PFSK-1 (cell line): ENCODE data around the gene CXorf38.

Experiments
- FOXP2 ChIP-seq: optimal IDR thresholded peaks from 2 replicates; pipeline ENCODE3; 2011; ENCODE audit warnings: borderline replicate concordance, control low read depth, inconsistent platforms; ENCODE audit not compliant: insufficient read depth; ENCODE audit errors: extremely low read length, extremely low read depth
- POLR2AphosphoS5 ChIP-seq: IDR thresholded peaks from 2 replicates; pipeline ENCODE4 v1.6.1; 2012; ENCODE audit warnings: low read depth, mild to moderate bottlenecking, control low read depth, low read length, moderate library complexity
- SIN3A ChIP-seq: IDR thresholded peaks from 2 replicates; pipeline ENCODE4 v1.6.1; 2012; ENCODE audit warnings: mild to moderate bottlenecking, low read length, moderate library complexity, borderline replicate concordance; ENCODE audit not compliant: insufficient read depth
- TAF1 ChIP-seq: IDR thresholded peaks from 2 replicates; pipeline ENCODE4 v1.6.1; 2012; ENCODE audit warnings: low read length, control low read depth, borderline replicate concordance; ENCODE audit not compliant: insufficient read depth
- TF ChIP-seq, protein P1 (sequence below), 2 experiments: IDR thresholded peaks; 2 replicates each; pipeline versions ENCODE4 v1.6.1 to v1.8.0; 2011 to 2012; ENCODE audit warnings: low read depth in 2 of 2, low read length in 2 of 2, control low read depth in 1 of 2, inconsistent platforms in 1 of 2, mild to moderate bottlenecking in 1 of 2, moderate library complexity in 1 of 2; ENCODE audit not compliant: insufficient read depth in 1 of 2

Gene CXorf38

DNA sequence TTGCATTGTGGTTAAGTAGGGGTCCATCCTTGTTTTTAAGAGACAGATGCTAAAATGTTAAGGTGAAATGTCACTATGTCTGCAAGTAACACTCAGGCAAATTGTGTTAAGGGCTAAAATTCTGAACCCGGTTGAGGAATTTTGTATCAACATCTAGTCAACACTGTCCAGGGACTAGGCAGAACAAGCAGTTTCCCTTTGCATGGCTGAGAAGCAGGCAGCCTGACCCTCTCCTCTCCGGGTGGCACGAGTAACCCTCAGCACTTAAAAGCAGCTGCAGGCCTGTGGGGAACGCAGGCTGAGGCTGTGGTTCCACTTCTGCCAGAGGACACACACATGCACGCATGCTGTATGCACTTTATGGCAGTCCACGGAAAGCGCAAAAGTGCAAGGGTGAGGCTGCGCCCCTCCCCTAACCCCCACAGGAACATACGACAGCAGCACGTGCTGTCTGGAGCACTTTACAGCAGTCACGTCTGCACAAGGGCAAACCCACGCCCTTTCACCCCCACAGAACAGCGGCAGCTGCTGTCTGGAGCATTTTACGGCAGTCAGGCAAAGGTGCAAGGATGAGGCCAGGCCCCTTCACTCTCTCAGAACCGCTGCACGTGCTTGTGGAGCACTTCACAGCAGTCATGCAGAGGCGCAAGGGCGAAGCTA lies 24.8 kb downstream of the CXorf38 start:
- no peak for TF ChIP-seq FOXP2

DNA sequence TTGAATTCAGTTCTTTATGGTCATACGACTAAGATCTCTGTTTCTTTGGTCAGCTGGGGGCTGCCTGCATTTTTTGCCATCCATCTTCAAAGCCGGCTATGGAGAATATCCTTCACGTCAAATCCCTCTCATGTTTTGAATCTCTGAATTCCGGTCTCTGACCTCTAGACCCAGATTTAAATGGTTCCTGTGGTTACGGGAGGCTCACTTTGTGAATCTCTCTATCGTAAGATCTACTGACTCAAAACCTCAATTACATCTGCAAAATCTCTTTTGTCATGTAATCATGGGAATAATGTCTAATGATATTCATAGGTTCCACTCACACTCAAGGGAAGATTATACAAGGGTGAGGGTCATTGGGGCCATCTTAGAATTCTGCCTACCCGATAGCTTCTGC lies 29.8 kb downstream of the CXorf38 start:
- TF ChIP-seq FOXP2, result no peak
- TF ChIP-seq, protein P1, sequence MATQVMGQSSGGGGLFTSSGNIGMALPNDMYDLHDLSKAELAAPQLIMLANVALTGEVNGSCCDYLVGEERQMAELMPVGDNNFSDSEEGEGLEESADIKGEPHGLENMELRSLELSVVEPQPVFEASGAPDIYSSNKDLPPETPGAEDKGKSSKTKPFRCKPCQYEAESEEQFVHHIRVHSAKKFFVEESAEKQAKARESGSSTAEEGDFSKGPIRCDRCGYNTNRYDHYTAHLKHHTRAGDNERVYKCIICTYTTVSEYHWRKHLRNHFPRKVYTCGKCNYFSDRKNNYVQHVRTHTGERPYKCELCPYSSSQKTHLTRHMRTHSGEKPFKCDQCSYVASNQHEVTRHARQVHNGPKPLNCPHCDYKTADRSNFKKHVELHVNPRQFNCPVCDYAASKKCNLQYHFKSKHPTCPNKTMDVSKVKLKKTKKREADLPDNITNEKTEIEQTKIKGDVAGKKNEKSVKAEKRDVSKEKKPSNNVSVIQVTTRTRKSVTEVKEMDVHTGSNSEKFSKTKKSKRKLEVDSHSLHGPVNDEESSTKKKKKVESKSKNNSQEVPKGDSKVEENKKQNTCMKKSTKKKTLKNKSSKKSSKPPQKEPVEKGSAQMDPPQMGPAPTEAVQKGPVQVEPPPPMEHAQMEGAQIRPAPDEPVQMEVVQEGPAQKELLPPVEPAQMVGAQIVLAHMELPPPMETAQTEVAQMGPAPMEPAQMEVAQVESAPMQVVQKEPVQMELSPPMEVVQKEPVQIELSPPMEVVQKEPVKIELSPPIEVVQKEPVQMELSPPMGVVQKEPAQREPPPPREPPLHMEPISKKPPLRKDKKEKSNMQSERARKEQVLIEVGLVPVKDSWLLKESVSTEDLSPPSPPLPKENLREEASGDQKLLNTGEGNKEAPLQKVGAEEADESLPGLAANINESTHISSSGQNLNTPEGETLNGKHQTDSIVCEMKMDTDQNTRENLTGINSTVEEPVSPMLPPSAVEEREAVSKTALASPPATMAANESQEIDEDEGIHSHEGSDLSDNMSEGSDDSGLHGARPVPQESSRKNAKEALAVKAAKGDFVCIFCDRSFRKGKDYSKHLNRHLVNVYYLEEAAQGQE (IDR thresholded peaks at IDR 0.05; ENCODE audit: insufficient read depth in 1 of 2, low read depth in 2 of 2, low read length in 2 of 2), result no peak
- no peak for TF ChIP-seq SIN3A
- no peak for TF ChIP-seq TAF1
- no peak for TF ChIP-seq POLR2AphosphoS5

DNA sequence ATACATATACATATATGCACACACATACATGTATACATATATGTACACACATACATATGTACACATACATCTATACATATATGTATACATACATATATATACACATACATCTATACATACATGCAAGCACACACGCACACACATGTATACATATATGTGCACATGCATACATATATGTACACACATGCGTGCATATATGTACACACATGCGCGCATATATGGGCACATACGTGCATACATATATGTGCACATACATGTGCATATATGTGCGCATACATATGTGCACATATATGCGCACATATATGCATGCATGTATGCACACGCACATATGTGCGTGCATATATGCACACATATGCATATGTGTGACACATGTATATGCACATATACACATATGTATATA lies 31.4 kb downstream of the CXorf38 start:
- TF ChIP-seq POLR2AphosphoS5 (no peak), FOXP2 (no peak), TAF1 (no peak), SIN3A (no peak)
- TF ChIP-seq, protein P1 (IDR thresholded peaks at IDR 0.05; ENCODE audit: insufficient read depth in 1 of 2, low read depth in 2 of 2, low read length in 2 of 2), result no peak

DNA sequence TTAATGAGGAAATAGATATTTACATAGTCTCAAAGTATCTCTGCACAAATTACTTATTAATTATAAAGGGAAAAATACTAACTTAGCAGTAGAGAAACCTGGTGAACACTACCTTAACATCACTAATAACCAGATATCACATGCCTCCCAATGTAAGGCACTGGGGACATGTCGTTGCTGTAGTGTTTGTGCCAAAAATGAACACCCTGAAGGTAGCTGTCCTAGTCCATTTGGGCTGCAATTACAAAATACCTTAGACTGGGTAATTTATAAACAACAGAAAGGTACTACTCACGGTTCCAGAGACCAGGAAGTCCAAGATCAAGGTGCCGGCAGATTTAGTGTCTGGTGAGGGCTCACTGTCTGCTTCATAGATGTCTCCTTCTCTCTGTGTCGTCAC lies 34.9 kb downstream of the CXorf38 start:
- no peak for TF ChIP-seq FOXP2
- TF ChIP-seq POLR2AphosphoS5, result no peak
- no peak for TF ChIP-seq TAF1
- TF ChIP-seq, protein P1 (IDR thresholded peaks at IDR 0.05; ENCODE audit: insufficient read depth in 1 of 2, low read depth in 2 of 2, low read length in 2 of 2), result no peak
- TF ChIP-seq SIN3A, result no peak

DNA sequence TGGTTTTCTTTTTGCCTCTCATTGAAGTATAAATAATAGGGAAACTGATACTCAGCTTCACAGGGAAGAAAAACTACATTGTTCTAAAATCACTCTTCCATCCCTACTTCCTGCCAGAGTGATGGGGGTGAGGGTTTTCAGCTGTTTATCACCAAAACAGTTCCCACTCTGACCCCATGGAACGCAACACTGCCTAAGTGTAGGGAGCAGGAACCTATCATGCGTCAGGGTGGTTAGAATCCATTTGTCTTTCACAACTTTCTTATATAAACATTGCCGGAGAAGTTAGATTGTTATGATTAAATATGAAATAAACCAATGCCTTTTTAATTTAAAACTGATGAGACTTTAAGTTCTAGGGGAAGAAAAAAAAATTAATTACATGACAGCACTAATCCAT lies 40.0 kb downstream of the CXorf38 start:
- TF ChIP-seq TAF1, result no peak
- TF ChIP-seq POLR2AphosphoS5, result no peak
- TF ChIP-seq FOXP2, result no peak
- no peak for TF ChIP-seq SIN3A
- TF ChIP-seq, protein P1 (IDR thresholded peaks at IDR 0.05; ENCODE audit: insufficient read depth in 1 of 2, low read depth in 2 of 2, low read length in 2 of 2), result no peak
